Uterus (tissue), 4 donors: ENCODE results near the gene CAMKK2. TPM values are rescaled to one million over a fixed set of nuclear protein-coding genes. Genes with fewer than 3 reads are reported as not detected.
"Not testable (repeated sequence)": the region's sequence is repeated elsewhere in the genome, so short reads cannot be mapped to it uniquely, and the experiment has no call there.

Experiments
- DNase-seq, 2 donors: peaks; one replicate each; pipeline ENCODE4 v3.0.0-alpha.2; 2019 to 2020
- H3K27ac ChIP-seq, 2 donors: fragments of 200-600 bp; sonication (generic); 1 replicate in 1 of 2; 2 replicates in 1 of 2; pipeline ENCODE4 v1.5.1; 2016 to 2018
- H3K27me3 ChIP-seq, 2 donors: fragments of 200-600 bp; sonication (generic); one replicate each; pipeline ENCODE4 v1.5.1; 2018 to 2019; ENCODE audit warnings: control low read depth in 1 of 2
- H3K36me3 ChIP-seq, 2 donors: fragments of 200-600 bp; sonication (generic); one replicate each; pipeline ENCODE4 v1.5.1; 2019; ENCODE audit warnings: control low read depth in 1 of 2
- H3K4me1 ChIP-seq, 2 donors: fragments of 200-600 bp; sonication (generic); one replicate each; pipeline ENCODE4 v1.5.1; 2018 to 2019; ENCODE audit warnings: control low read depth in 1 of 2
- H3K4me3 ChIP-seq, 2 donors: fragments of 200-600 bp; sonication (generic); 1 replicate in 1 of 2; 2 replicates in 1 of 2; pipeline ENCODE4 v1.5.1; 2018 to 2019; ENCODE audit warnings: mild to moderate bottlenecking in 1 of 2
- H3K9me3 ChIP-seq, 2 donors: fragments of 200-600 bp; sonication (generic); one replicate each; pipeline ENCODE4 v1.5.1; 2019; ENCODE audit warnings: control low read depth in 1 of 2
- CTCF ChIP-seq, 4 experiments: fragments of 200-600 bp in 2 of 4; fragments of 450-650 bp in 2 of 4; sonication (generic) in 2 of 4; IDR thresholded peaks; one replicate each; pipeline ENCODE4 v1.5.1; 2016 to 2019; ENCODE audit warnings: antibody characterized with exemption in 4 of 4, mild to moderate bottlenecking in 2 of 4, moderate library complexity in 1 of 4
- POLR2A ChIP-seq, 2 donors: fragments of 450-650 bp; IDR thresholded peaks; one replicate each; pipeline ENCODE4 v1.6.1; 2016; ENCODE audit warnings: antibody characterized with exemption in 2 of 2, mild to moderate bottlenecking in 1 of 2, moderate library complexity in 1 of 2
- intact Hi-C: fragments of 100-400 bp; cut with DNase I; formaldehyde crosslinking; loops from one replicate; pipeline ENCODE4 v1.15.1; 2023; ENCODE audit warnings: low total_unique reads
- total RNA-seq, 4 donors: library from RNA; depleted of rRNA in 3 of 4; stranded (reverse); fragments of >200 nt in 3 of 4; gene quantifications; one replicate each; pipeline versions ENCODE4 v1.1.0 to v1.2.4, GENCODE V29; 2014 to 2023
- donor health status: DM: yes; HTN: yes; CAD: no.

Gene CAMKK2
- total RNA-seq, 4 donors from 2014 or later: 7.9 to 55.1 (median 22.6) TPM

- TF ChIP-seq POLR2A (IDR thresholded peaks at IDR 0.05) (no peak), CTCF (IDR thresholded peaks at IDR 0.05) (no peak)
- intact Hi-C loops: no loop called here
- DNase-seq: no peak
- Histone ChIP-seq H3K36me3 (no peaks in the 10 kb centered on the region), H3K4me3 (no peak overlapping the region), H3K27me3 (no peaks in the 10 kb centered on the region), H3K4me1 (no peaks in the 10 kb centered on the region), H3K9me3 (no peaks in the 10 kb centered on the region), H3K27ac (no peak overlapping the region)
Observed at GRCh38 chr12:121314431-121314830, 17.9 kb upstream of the CAMKK2 start.

- H3K27me3 ChIP-seq, H3K36me3 ChIP-seq: not testable (repeated sequence)
Observed at GRCh38 chr12:121310231-121310630, 13.7 kb upstream of the CAMKK2 start.

GRCh38 chr12:121307397-121307796 lies 10.9 kb upstream of the CAMKK2 start:
- H3K9me3 ChIP-seq, intact Hi-C loops, H3K36me3 ChIP-seq, H3K4me1 ChIP-seq, H3K4me3 ChIP-seq, H3K27ac ChIP-seq, DNase-seq, H3K27me3 ChIP-seq: not testable (repeated sequence)

More at GRCh38 chr12:121310231-121310630, 13.7 kb upstream of the CAMKK2 start:
- H3K4me1 ChIP-seq, H3K27ac ChIP-seq, DNase-seq, intact Hi-C loops, H3K4me3 ChIP-seq, H3K9me3 ChIP-seq: not testable (repeated sequence)

GRCh38 chr12:121304306-121304705 lies 7.8 kb upstream of the CAMKK2 start:
- TF ChIP-seq CTCF (IDR thresholded peaks at IDR 0.05): no peak
- TF ChIP-seq POLR2A (IDR thresholded peaks at IDR 0.05): no peak
- no peak overlapping the region for H3K4me3 ChIP-seq
- no peak for DNase-seq
- H3K9me3 ChIP-seq: no peaks in the 10 kb centered on the region
- H3K27ac ChIP-seq: no peak overlapping the region
- no peaks in the 10 kb centered on the region for H3K27me3 ChIP-seq
- H3K36me3 ChIP-seq: no peaks in the 10 kb centered on the region
- no peaks in the 10 kb centered on the region for H3K4me1 ChIP-seq
- intact Hi-C loops: no loop called here

- Histone ChIP-seq H3K9me3 (no peaks in the 10 kb centered on the region), H3K27me3 (no peaks in the 10 kb centered on the region), H3K4me1 (no peaks in the 10 kb centered on the region), H3K36me3 (no peaks in the 10 kb centered on the region), H3K4me3 (no peak overlapping the region), H3K27ac (no peak overlapping the region)
- TF ChIP-seq CTCF (IDR thresholded peaks at IDR 0.05) (no peak), POLR2A (IDR thresholded peaks at IDR 0.05) (no peak)
- no peak for DNase-seq
- intact Hi-C loops: no loop called here
Observed at GRCh38 chr12:121301876-121302275, 5.4 kb upstream of the CAMKK2 start.

- Histone ChIP-seq H3K4me1 (peaks cover 0 to 6% of the 10 kb centered on the region in 2 donors), H3K27me3 (no peaks in the 10 kb centered on the region), H3K4me3 (no peak overlapping the region), H3K9me3 (no peaks in the 10 kb centered on the region), H3K27ac (no peak overlapping the region), H3K36me3 (no peaks in the 10 kb centered on the region)
- intact Hi-C loops: no loop called here
- TF ChIP-seq POLR2A (IDR thresholded peaks at IDR 0.05) (no peak), CTCF (IDR thresholded peaks at IDR 0.05) (no peak)
- DNase-seq: no peak
Observed at GRCh38 chr12:121300083-121300819, 3.7 kb upstream of the CAMKK2 start.
